Measurements from ENCODE around the gene ADAP2. TPM values are rescaled to one million over a fixed set of nuclear protein-coding genes. Genes with fewer than 3 reads are reported as not detected.
"Not testable (repeated sequence)": the region's sequence is repeated elsewhere in the genome, so short reads cannot be mapped to it uniquely, and the experiment has no call there.

ADAP2 gene
- total RNA-seq, 4 donors from 2014 or later: 1.2 to 4.7 (median 4.3) TPM

GRCh38 chr17:30956764-30957374, 35.1 kb downstream of the ADAP2 start:
- ATAC-seq: no peak
- no peak overlapping the region for H3K4me3 ChIP-seq
- intact Hi-C loops (cut with DNase I; ENCODE audit: low total_unique reads): no loop called here

GRCh38 chr17:30957741-30958140, 36.0 kb downstream of the ADAP2 start:
- Histone ChIP-seq H3K4me1 (peaks cover 0 to 5% of the 10 kb centered on the region in 2 donors), H3K36me3 (no peaks in the 10 kb centered on the region), H3K27me3 (no peaks in the 10 kb centered on the region), H3K9me3 (no peaks in the 10 kb centered on the region), H3K4me3 (no peak overlapping the region), H3K27ac (no peak overlapping the region)
- TF ChIP-seq POLR2A (IDR thresholded peaks at IDR 0.05) (no peak), CTCF (IDR thresholded peaks at IDR 0.05 in 4 of 5, conservative IDR thresholded peaks at IDR 0.05 in 1 of 5) (no peak)
- intact Hi-C loops (cut with DNase I; ENCODE audit: low total_unique reads): no loop called here
- in situ Hi-C loops (cut with MboI; ENCODE audit: low sequenced_read_pairs in 4 of 4): no loop called here
- no peak for ATAC-seq
- no peak for DNase-seq

More at GRCh38 chr17:30956764-30957374, 35.1 kb downstream of the ADAP2 start:
- TF ChIP-seq POLR2A (IDR thresholded peaks at IDR 0.05) (no peak), CTCF (IDR thresholded peaks at IDR 0.05 in 4 of 5, conservative IDR thresholded peaks at IDR 0.05 in 1 of 5) (no peak)
- in situ Hi-C loops (cut with MboI; ENCODE audit: low sequenced_read_pairs in 4 of 4): no loop called here
- H3K4me1 ChIP-seq: peaks cover 0 to 5% of the 10 kb centered on the region in 2 donors
- H3K27ac ChIP-seq: peak overlapping the region in 3 of 4 donors; percentile 42 to 57 (median 49)
- DNase-seq: no peak
- no peaks in the 10 kb centered on the region for H3K36me3 ChIP-seq
- H3K27me3 ChIP-seq: no peaks in the 10 kb centered on the region
- no peaks in the 10 kb centered on the region for H3K9me3 ChIP-seq

- DNase-seq (no peak), ATAC-seq (no peak)
- Histone ChIP-seq H3K27ac (peak overlapping the region in 1 of 4 donors; percentile 38), H3K36me3 (no peaks in the 10 kb centered on the region), H3K4me3 (no peak overlapping the region), H3K9me3 (no peaks in the 10 kb centered on the region), H3K4me1 (peaks cover 0 to 5% of the 10 kb centered on the region in 2 donors), H3K27me3 (no peaks in the 10 kb centered on the region)
- in situ Hi-C loops (cut with MboI; ENCODE audit: low sequenced_read_pairs in 4 of 4): no loop called here
- intact Hi-C loops (cut with DNase I; ENCODE audit: low total_unique reads): no loop called here
- no peak for TF ChIP-seq POLR2A (IDR thresholded peaks at IDR 0.05)
- no peak for TF ChIP-seq CTCF (IDR thresholded peaks at IDR 0.05 in 4 of 5, conservative IDR thresholded peaks at IDR 0.05 in 1 of 5)
These were observed 36.4 kb downstream of the ADAP2 start for GRCh38 chr17:30958187-30958586.

- TF ChIP-seq POLR2A (IDR thresholded peaks at IDR 0.05): no peak
- TF ChIP-seq CTCF (IDR thresholded peaks at IDR 0.05 in 4 of 5, conservative IDR thresholded peaks at IDR 0.05 in 1 of 5): no peak
- intact Hi-C loops (cut with DNase I; ENCODE audit: low total_unique reads): no loop called here
- DNase-seq: no peak
- no peak overlapping the region for H3K4me3 ChIP-seq
- in situ Hi-C loops (cut with MboI; ENCODE audit: low sequenced_read_pairs in 4 of 4): no loop called here
- no peaks in the 10 kb centered on the region for H3K36me3 ChIP-seq
- no peak overlapping the region for H3K27ac ChIP-seq
- ATAC-seq: no peak
- H3K4me1 ChIP-seq: peaks cover 0 to 2% of the 10 kb centered on the region in 2 donors
- no peaks in the 10 kb centered on the region for H3K27me3 ChIP-seq
- no peaks in the 10 kb centered on the region for H3K9me3 ChIP-seq
These were observed 39.8 kb downstream of the ADAP2 start for GRCh38 chr17:30961209-30962188.

- in situ Hi-C loops (cut with MboI; ENCODE audit: low sequenced_read_pairs in 4 of 4); H3K9me3 ChIP-seq; DNase-seq; H3K36me3 ChIP-seq; H3K4me1 ChIP-seq; H3K4me3 ChIP-seq; ATAC-seq; H3K27ac ChIP-seq; intact Hi-C loops (cut with DNase I; ENCODE audit: low total_unique reads); H3K27me3 ChIP-seq: not testable (repeated sequence)
These were observed 42.6 kb downstream of the ADAP2 start for GRCh38 chr17:30964312-30964711.
